Osteocyte (in vitro differentiated cells): Measurements from ENCODE around the gene HLA-DMA. TPM values are rescaled to one million over a fixed set of nuclear protein-coding genes. Genes with fewer than 3 reads are reported as not detected.
A peak's percentile ranks its signal among the peaks of the same experiment; 100 is the strongest.

Experiments used
- DNase-seq: peaks from one replicate; pipeline ENCODE4 v3.0.0; 2021; ENCODE audit warnings: mixed read lengths; ENCODE audit not compliant: unreplicated experiment; ENCODE audit errors: extremely low spot score
- H3K27ac Mint-ChIP-seq: one replicate; pipeline ENCODE4 v1.8.0; 2021; ENCODE audit warnings: mild to moderate bottlenecking, mixed read lengths; ENCODE audit not compliant: unreplicated experiment
- H3K27me3 Mint-ChIP-seq: one replicate; pipeline ENCODE4 v1.8.0; 2021; ENCODE audit warnings: mixed read lengths; ENCODE audit not compliant: unreplicated experiment
- H3K36me3 Mint-ChIP-seq: one replicate; pipeline ENCODE4 v1.8.0; 2021; ENCODE audit warnings: mixed read lengths; ENCODE audit not compliant: unreplicated experiment
- H3K4me1 Mint-ChIP-seq: one replicate; pipeline ENCODE4 v1.8.0; 2021; ENCODE audit warnings: mixed read lengths; ENCODE audit not compliant: unreplicated experiment
- H3K4me3 Mint-ChIP-seq: one replicate; pipeline ENCODE4 v1.8.0; 2021; ENCODE audit warnings: mild to moderate bottlenecking, moderate library complexity, mixed read lengths; ENCODE audit not compliant: unreplicated experiment
- H3K9me3 Mint-ChIP-seq: one replicate; pipeline ENCODE4 v1.8.0; 2021; ENCODE audit warnings: mixed read lengths; ENCODE audit not compliant: unreplicated experiment
- total RNA-seq: library from RNA; stranded (reverse); gene quantifications from 2 replicates; pipeline ENCODE4 v1.2.1, GENCODE V29; 2021
- TF ChIP-seq, protein P1 (sequence below): fragments of 200-600 bp; sonication (generic); IDR thresholded peaks from 2 replicates; pipeline ENCODE4 v1.5.0; 2021; ENCODE audit warnings: antibody characterized with exemption, mild to moderate bottlenecking, moderate library complexity

Gene HLA-DMA
- total RNA-seq, 1 donor from 2014 or later: 3.0 TPM

DNA sequence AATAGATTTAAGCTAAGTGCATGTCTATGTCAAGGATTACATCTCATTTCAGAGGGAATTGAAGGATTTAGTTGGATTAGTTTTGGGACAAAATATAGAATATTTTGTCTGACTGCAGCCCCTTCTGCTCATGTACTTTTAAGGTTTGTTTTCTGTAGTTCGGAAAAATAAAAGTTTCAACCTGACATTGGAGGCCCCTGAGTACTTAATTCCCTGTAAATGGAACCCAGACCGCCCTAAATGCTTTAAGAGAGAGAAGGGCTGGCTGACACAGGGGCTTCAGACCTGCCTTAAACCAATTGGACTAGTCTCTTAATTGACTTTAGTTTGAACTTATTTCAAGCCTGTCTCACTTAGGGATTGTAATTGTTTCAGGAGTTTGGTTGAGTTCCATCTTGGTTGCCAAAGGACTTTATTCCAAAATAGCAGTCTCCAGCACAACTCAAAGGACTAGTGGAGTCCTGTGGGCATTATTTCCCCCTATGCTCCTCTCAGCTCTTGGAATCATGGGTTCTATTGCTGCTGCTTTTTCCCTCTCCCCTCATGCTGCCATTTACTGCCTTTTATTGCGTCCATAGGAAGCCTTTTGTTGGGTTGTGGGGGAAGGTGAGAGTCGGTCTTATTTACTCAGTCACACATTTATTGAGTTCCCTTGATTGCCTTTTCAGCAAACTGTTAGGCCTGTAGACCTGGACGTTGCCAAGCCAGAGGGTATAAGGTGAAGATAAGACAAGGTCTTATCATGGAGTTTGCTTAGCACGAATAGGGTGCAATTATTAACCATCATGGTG is 30.0 kb upstream of the HLA-DMA start:
- DNase-seq: no peak
- Mint-ChIP-seq H3K27me3 (peaks cover 16% of the 10 kb centered on the region), H3K9me3 (no peaks in the 10 kb centered on the region), H3K4me1 (peaks cover 11% of the 10 kb centered on the region), H3K4me3 (no peak overlapping the region), H3K36me3 (peaks cover 36% of the 10 kb centered on the region), H3K27ac (peak overlapping the region; percentile 10)
- TF ChIP-seq, protein P1, sequence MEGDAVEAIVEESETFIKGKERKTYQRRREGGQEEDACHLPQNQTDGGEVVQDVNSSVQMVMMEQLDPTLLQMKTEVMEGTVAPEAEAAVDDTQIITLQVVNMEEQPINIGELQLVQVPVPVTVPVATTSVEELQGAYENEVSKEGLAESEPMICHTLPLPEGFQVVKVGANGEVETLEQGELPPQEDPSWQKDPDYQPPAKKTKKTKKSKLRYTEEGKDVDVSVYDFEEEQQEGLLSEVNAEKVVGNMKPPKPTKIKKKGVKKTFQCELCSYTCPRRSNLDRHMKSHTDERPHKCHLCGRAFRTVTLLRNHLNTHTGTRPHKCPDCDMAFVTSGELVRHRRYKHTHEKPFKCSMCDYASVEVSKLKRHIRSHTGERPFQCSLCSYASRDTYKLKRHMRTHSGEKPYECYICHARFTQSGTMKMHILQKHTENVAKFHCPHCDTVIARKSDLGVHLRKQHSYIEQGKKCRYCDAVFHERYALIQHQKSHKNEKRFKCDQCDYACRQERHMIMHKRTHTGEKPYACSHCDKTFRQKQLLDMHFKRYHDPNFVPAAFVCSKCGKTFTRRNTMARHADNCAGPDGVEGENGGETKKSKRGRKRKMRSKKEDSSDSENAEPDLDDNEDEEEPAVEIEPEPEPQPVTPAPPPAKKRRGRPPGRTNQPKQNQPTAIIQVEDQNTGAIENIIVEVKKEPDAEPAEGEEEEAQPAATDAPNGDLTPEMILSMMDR: no peak

DNA sequence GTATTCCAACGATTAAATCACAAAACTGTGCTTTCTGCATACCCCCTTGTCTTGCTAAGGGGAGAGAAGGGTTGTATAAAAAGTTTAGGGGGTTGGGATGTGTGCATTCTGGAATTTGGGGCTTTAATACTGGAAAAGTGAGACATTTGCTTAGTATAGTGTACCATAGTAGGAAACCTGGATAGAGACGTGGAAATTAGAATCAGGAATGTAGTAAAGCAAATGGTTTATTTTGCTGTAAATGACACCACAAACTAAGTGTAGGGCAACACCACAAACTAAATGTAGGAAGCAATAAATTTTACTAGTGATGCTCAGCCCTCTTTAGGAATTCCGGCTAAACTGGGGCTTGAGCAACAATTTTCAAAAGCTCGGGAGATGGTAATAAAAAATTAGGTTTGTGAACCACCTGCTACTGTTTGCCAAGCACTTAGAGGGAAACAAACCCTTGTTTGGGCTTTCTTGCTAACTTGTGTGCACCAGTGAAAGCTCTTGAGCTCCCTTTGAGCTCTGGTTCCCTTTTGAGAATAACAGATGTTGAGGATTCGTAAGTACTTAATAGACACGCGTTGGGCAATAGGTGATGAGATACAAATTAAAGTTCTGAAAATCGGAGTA is 29.3 kb upstream of the HLA-DMA start:
- DNase-seq: no peak
- H3K27ac Mint-ChIP-seq: no peak overlapping the region
- H3K36me3 Mint-ChIP-seq: peaks cover 43% of the 10 kb centered on the region
- peaks cover 9% of the 10 kb centered on the region for H3K27me3 Mint-ChIP-seq
- no peak overlapping the region for H3K4me3 Mint-ChIP-seq
- no peaks in the 10 kb centered on the region for H3K9me3 Mint-ChIP-seq
- peaks cover 17% of the 10 kb centered on the region for H3K4me1 Mint-ChIP-seq
- TF ChIP-seq, protein P1: no peak

DNA sequence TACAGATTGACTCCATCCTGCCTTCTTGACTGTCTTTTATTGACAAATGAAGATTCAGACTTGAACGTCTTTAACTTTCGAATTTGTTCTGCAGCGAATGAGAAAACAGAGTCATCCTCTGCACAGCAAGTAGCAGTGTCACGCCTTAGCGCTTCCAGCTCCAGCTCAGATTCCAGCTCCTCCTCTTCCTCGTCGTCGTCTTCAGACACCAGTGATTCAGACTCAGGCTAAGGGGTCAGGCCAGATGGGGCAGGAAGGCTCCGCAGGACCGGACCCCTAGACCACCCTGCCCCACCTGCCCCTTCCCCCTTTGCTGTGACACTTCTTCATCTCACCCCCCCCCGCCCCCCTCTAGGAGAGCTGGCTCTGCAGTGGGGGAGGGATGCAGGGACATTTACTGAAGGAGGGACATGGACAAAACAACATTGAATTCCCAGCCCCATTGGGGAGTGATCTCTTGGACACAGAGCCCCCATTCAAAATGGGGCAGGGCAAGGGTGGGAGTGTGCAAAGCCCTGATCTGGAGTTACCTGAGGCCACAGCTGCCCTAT is 27.7 kb upstream of the HLA-DMA start:
- DNase-seq: no peak
- H3K4me3 Mint-ChIP-seq: no peak overlapping the region
- H3K27ac Mint-ChIP-seq: peak overlapping the region; percentile 31
- TF ChIP-seq, protein P1: no peak
- H3K9me3 Mint-ChIP-seq: no peaks in the 10 kb centered on the region
- peaks cover 2% of the 10 kb centered on the region for H3K27me3 Mint-ChIP-seq
- H3K4me1 Mint-ChIP-seq: peaks cover 32% of the 10 kb centered on the region
- H3K36me3 Mint-ChIP-seq: peaks cover 59% of the 10 kb centered on the region

DNA sequence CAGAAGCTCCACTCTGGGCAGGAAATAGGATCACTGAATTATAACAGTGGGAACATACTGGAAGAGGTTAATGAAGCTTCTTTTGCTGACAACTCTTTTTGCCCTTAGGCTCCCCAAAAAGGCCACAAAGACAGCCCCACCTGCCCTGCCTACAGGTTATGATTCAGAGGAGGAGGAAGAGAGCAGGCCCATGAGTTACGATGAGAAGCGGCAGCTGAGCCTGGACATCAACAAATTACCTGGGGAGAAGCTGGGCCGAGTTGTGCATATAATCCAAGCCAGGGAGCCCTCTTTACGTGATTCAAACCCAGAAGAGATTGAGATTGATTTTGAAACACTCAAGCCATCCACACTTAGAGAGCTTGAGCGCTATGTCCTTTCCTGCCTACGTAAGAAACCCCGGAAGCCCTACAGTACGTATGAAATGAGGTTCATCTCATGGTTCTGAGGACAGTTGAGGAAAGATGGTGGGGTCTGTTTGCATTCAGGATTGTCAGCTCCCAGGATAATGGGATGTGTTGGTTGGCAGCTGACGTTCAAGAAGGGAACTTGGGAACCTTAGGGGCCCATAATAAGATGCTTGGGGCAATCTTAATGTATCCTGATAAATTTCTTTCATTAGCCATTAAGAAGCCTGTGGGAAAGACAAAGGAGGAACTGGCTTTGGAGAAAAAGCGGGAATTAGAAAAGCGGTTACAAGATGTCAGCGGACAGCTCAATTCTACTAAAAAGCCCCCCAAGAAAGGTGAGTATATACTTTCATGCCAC is 27.0 kb upstream of the HLA-DMA start:
- Mint-ChIP-seq H3K9me3 (no peaks in the 10 kb centered on the region), H3K27ac (no peak overlapping the region), H3K4me1 (peaks cover 39% of the 10 kb centered on the region), H3K36me3 (peaks cover 65% of the 10 kb centered on the region), H3K4me3 (no peak overlapping the region), H3K27me3 (no peaks in the 10 kb centered on the region)
- DNase-seq: no peak
- TF ChIP-seq, protein P1: no peak
